HFF-Myc (cell line): ENCODE data around the gene HMGN3.

ENCODE experiments used
- DNase-seq: peaks from one replicate; pipeline ENCODE4 v3.0.0-alpha.2; 2011; ENCODE audit warnings: low read depth; ENCODE audit errors: extremely low read depth
- H3K4me3 ChIP-seq: replicated peaks from 2 replicates; pipeline ENCODE4 v1.5.1; 2011; ENCODE audit warnings: low read depth, mild to moderate bottlenecking, control low read depth, low read length
- CTCF ChIP-seq: IDR thresholded peaks from 2 replicates; pipeline ENCODE4 v1.5.1; 2012; ENCODE audit warnings: mild to moderate bottlenecking, low read depth, low read length, control low read depth; ENCODE audit errors: missing control alignments

HMGN3 gene

GRCh38 chr6:79157961-79158644, 76.4 kb downstream of the HMGN3 start:
- no peak overlapping the region for H3K4me3 ChIP-seq
- no peak for TF ChIP-seq CTCF
- DNase-seq: no peak

- no peak for DNase-seq
- H3K4me3 ChIP-seq: no peak overlapping the region
- no peak for TF ChIP-seq CTCF
These were observed 82.2 kb downstream of the HMGN3 start for GRCh38 chr6:79152269-79152737.
